Left ventricle myocardium inferior (tissue), 1 donor: ENCODE data around the gene SETBP1. TPM values are rescaled to one million over a fixed set of nuclear protein-coding genes. Genes with fewer than 3 reads are reported as not detected.

Experiments
- DNase-seq: peaks from one replicate; pipeline ENCODE4 v3.0.0-alpha.2; 2020
- H3K27ac ChIP-seq: fragments of 200-600 bp; replicated peaks from 2 replicates; pipeline ENCODE4 v1.8.0; 2021
- H3K27me3 ChIP-seq: fragments of 200-600 bp; 2 replicates; pipeline ENCODE4 v1.8.0; 2021; ENCODE audit warnings: low read depth
- H3K36me3 ChIP-seq: fragments of 200-600 bp; 2 replicates; pipeline ENCODE4 v1.8.0; 2021
- H3K4me1 ChIP-seq: fragments of 200-600 bp; 2 replicates; pipeline ENCODE4 v1.8.0; 2021
- H3K4me3 ChIP-seq: fragments of 200-600 bp; 2 replicates; pipeline ENCODE4 v1.8.0; 2021; ENCODE audit warnings: mild to moderate bottlenecking, moderate library complexity
- H3K9me3 ChIP-seq: fragments of 200-600 bp; replicated peaks from 2 replicates; pipeline ENCODE4 v1.8.0; 2021
- intact Hi-C: fragments of 100-400 bp; cut with micrococcal nuclease; formaldehyde crosslinking; loops from one replicate; pipeline ENCODE4 v1.11.0; 2022
- total RNA-seq: library from RNA; stranded (reverse); fragmentation: NEBNext Ultra II Directional; extraction: Animal tissue kit (Norgen Biotek cat#: 25700); gene quantifications from one replicate; pipeline ENCODE4 v1.2.1, GENCODE V29; 2021
- TF ChIP-seq, protein P1 (sequence below): fragments of 200-600 bp; IDR thresholded peaks from 2 replicates; pipeline ENCODE4 v1.8.0; 2021; ENCODE audit warnings: antibody characterized with exemption, mild to moderate bottlenecking, borderline replicate concordance
- donor health status: DM: no; HTN: yes; CAD: no; lungs with severe emphysema.

The SETBP1 gene
- total RNA-seq, 1 donor from 2014 or later, result 10.3 TPM

DNA sequence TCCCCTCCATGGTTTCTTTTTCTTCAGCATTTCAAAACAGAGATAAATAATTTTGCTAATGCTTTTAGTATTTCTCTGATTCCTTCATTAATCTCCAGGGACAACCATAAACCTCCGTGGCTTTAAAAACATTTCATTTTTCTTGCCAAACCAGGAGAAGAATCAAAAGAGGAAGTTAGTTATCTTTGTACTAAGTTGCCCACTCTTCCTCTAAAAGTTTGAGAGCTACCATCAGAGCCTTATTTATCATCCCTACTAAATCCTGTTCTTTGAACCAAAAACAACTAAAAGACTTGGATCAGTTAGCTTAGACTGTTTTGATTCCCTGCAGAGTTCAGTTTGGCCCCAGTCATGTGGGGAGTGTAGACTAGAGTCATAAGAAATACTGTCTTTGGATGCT, 208.4 kb downstream of the SETBP1 start:
- Histone ChIP-seq H3K27me3 (peaks cover 30% of the 10 kb centered on the region), H3K27ac (no peak overlapping the region), H3K4me3 (no peak overlapping the region), H3K36me3 (peaks cover 5% of the 10 kb centered on the region), H3K4me1 (peaks cover 25% of the 10 kb centered on the region), H3K9me3 (peaks cover 14% of the 10 kb centered on the region)
- no peak for DNase-seq
- TF ChIP-seq, protein P1, sequence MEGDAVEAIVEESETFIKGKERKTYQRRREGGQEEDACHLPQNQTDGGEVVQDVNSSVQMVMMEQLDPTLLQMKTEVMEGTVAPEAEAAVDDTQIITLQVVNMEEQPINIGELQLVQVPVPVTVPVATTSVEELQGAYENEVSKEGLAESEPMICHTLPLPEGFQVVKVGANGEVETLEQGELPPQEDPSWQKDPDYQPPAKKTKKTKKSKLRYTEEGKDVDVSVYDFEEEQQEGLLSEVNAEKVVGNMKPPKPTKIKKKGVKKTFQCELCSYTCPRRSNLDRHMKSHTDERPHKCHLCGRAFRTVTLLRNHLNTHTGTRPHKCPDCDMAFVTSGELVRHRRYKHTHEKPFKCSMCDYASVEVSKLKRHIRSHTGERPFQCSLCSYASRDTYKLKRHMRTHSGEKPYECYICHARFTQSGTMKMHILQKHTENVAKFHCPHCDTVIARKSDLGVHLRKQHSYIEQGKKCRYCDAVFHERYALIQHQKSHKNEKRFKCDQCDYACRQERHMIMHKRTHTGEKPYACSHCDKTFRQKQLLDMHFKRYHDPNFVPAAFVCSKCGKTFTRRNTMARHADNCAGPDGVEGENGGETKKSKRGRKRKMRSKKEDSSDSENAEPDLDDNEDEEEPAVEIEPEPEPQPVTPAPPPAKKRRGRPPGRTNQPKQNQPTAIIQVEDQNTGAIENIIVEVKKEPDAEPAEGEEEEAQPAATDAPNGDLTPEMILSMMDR, result no peak
- intact Hi-C loops, result no loop called here

DNA sequence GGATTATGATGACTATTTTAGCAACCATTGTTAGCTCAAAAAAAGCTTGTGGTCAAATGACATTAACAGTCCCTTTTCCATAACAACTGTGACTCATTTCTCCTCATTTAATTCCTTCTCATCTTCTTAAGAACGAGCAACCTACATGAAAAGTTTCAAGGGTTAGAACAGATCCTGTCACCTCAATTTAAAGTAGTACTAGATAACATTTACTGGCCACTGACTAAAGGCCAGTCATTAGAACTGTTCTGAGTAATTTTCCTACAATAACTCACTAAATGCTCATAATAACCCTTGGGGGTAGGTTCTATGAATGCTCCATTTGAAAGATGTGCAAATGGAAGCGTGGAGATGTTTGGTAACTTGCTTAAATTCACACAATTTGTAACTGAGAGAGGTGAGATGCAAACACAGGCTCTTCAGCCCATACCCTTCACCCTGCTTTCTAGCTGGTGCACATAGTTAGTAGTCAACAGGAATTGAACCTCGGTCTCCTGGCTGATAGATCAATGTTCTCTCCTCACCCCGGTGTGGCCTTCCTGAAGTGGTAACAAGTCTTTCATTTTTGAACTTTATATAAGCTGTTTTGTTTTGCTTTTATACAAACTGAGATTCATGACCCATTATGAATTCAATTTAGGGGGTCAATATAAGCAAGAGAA, 212.5 kb downstream of the SETBP1 start:
- H3K9me3 ChIP-seq, result peaks cover 14% of the 10 kb centered on the region
- no peak for DNase-seq
- TF ChIP-seq, protein P1, result no peak
- H3K36me3 ChIP-seq, result peaks cover 5% of the 10 kb centered on the region
- H3K27me3 ChIP-seq, result peaks cover 27% of the 10 kb centered on the region
- H3K27ac ChIP-seq, result no peak overlapping the region
- intact Hi-C loops, result loop anchor here (10.0 kb wide), 1 partner anchor 322 kb away; no protein-coding TSS in a partner anchor
- no peak overlapping the region for H3K4me3 ChIP-seq
- peaks cover 16% of the 10 kb centered on the region for H3K4me1 ChIP-seq

- peaks cover 33% of the 10 kb centered on the region for H3K27me3 ChIP-seq
- intact Hi-C loops, result loop anchor here (10.0 kb wide), 1 partner anchor 321 kb away; no protein-coding TSS in a partner anchor
Measured at GRCh38 chr18:44893966-44894365, 213.3 kb downstream of the SETBP1 start.

GRCh38 chr18:44895176-44895798, 214.6 kb downstream of the SETBP1 start:
- H3K4me3 ChIP-seq, result no peak overlapping the region
- intact Hi-C loops, result loop anchor here (5.0 to 10.0 kb wide), 2 partner anchors 218 to 320 kb away; no protein-coding TSS in a partner anchor
- peak; percentile 28 for DNase-seq
- H3K4me1 ChIP-seq, result peaks cover 23% of the 10 kb centered on the region
- no peak overlapping the region for H3K27ac ChIP-seq
- H3K27me3 ChIP-seq, result peaks cover 43% of the 10 kb centered on the region
- TF ChIP-seq, protein P1, result peak; percentile 69
- H3K9me3 ChIP-seq, result peaks cover 14% of the 10 kb centered on the region
- H3K36me3 ChIP-seq, result peaks cover 5% of the 10 kb centered on the region

More at GRCh38 chr18:44893966-44894365, 213.3 kb downstream of the SETBP1 start:
- peaks cover 23% of the 10 kb centered on the region for H3K4me1 ChIP-seq
- H3K9me3 ChIP-seq, result peaks cover 14% of the 10 kb centered on the region
- no peak for DNase-seq
- TF ChIP-seq, protein P1, result no peak
- no peak overlapping the region for H3K4me3 ChIP-seq
- H3K27ac ChIP-seq, result peak overlapping the region; percentile 2
- peaks cover 5% of the 10 kb centered on the region for H3K36me3 ChIP-seq

DNA sequence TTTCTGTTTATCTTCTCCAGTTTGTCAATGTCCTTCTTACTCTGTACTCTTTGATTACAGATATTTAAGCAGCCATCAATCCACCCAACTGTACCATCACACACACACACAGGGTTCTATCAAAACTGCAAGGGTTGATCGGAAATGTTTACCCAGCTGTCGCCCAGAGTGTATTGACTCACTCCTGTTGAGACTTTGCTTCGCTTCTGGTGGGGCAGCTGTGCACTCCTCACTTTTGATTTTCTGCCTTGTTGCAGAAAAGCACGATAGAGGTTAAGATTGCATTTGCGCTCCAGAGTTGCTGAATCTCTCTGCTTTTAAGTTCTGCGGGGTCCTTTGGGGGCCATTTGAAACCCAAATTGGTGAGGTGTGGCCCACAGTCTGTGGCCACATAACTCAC, 216.2 kb downstream of the SETBP1 start:
- Histone ChIP-seq H3K27me3 (peaks cover 44% of the 10 kb centered on the region), H3K36me3 (no peaks in the 10 kb centered on the region), H3K4me1 (peaks cover 23% of the 10 kb centered on the region), H3K9me3 (peaks cover under 1% of the 10 kb centered on the region), H3K27ac (no peak overlapping the region), H3K4me3 (no peak overlapping the region)
- intact Hi-C loops, result loop anchor here (5.0 to 10.0 kb wide), 2 partner anchors 220 to 318 kb away; no protein-coding TSS in a partner anchor
- no peak for DNase-seq
- TF ChIP-seq, protein P1, result no peak
